Measurements from ENCODE around the gene NKIRAS1.

The NKIRAS1 gene

DNA sequence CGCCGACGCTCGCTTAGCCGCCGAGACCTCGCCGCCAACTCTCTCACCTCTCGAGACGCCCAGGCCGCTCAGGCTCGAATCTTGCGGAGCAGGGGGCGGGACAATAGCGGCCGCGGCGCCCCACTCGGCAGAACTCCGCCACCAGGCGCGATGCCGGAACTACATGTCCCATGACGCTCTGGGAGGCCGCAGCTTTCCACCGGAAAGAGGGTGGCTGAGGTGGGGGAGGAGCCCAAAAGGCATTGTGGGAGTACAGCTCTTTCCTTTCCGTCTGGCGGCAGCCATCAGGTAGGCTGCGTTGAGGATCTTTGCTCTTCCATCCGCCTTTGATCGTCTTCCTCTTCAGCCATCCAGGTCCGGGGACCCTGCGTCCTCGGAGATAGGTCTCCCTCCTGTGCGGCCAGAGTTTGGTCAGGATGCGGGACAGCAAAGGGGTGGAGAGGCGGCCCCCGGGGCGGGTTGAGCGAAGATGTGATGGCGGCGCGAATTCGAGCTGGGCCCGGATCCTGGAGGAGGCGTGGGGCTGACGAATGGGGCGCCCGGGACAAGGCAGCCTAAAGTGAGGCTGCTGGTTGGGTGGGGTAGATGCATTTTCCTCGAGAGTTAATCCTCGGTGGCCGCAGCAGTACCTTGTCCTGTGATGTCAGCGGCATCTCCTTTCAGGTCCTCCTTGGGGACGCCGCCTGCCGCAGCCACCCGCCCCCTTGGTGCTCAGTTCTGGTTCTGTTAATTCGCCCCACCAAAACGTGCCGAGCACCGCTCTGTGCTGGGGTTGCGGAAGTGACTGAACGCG is at the start of gene NKIRAS1, which contains the start of gene RPL15 (continued):
- TF ChIP-seq, protein P1, sequence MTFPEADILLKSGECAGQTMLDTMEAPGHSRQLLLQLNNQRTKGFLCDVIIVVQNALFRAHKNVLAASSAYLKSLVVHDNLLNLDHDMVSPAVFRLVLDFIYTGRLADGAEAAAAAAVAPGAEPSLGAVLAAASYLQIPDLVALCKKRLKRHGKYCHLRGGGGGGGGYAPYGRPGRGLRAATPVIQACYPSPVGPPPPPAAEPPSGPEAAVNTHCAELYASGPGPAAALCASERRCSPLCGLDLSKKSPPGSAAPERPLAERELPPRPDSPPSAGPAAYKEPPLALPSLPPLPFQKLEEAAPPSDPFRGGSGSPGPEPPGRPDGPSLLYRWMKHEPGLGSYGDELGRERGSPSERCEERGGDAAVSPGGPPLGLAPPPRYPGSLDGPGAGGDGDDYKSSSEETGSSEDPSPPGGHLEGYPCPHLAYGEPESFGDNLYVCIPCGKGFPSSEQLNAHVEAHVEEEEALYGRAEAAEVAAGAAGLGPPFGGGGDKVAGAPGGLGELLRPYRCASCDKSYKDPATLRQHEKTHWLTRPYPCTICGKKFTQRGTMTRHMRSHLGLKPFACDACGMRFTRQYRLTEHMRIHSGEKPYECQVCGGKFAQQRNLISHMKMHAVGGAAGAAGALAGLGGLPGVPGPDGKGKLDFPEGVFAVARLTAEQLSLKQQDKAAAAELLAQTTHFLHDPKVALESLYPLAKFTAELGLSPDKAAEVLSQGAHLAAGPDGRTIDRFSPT (tag by site-specific recombination; IDR thresholded peaks at IDR 0.05): no peak
- TF ChIP-seq MEIS1 (CRISPR knock-in tag; IDR thresholded peaks at IDR 0.05; ENCODE audit: borderline replicate concordance): no peak
- TF ChIP-seq GFI1B (tag by site-specific recombination; IDR thresholded peaks at IDR 0.05): peak; percentile 68; the same call in 1 of the 2 replicates
- no peak; the same call in none of the 2 replicates for TF ChIP-seq ZNF623 (tag by site-specific recombination; IDR thresholded peaks at IDR 0.05)
- TF ChIP-seq HOXC10 (CRISPR knock-in tag; IDR thresholded peaks at IDR 0.05): no peak
- TF ChIP-seq WT1 (tag by site-specific recombination; IDR thresholded peaks at IDR 0.05): peak; percentile 66

DNA sequence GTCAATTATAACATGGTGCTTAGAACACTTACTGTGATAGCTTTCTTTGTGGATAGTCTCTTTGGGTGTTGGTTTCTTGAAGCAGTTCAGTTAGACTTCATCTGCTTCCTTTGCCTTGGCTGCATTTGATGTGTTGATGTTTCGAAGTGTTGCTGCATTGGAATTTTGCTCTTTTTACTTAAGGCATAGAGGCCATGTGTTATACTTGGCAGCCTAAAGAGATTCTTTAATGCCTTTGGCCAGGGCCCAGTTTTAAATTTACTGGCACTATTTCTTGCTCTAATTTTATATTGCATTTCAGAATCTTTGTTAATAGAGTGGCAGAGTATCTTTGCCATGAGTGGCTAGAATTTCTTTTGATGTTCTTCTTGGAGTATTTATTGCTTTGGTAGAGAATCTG is 49.5 kb upstream of the NKIRAS1 start:
- TF ChIP-seq FEZF1 (tag by site-specific recombination; IDR thresholded peaks at IDR 0.05): 0 out of 2 replicates have a peak, but pooled peaks have one; percentile 32
- TF ChIP-seq, protein P2, sequence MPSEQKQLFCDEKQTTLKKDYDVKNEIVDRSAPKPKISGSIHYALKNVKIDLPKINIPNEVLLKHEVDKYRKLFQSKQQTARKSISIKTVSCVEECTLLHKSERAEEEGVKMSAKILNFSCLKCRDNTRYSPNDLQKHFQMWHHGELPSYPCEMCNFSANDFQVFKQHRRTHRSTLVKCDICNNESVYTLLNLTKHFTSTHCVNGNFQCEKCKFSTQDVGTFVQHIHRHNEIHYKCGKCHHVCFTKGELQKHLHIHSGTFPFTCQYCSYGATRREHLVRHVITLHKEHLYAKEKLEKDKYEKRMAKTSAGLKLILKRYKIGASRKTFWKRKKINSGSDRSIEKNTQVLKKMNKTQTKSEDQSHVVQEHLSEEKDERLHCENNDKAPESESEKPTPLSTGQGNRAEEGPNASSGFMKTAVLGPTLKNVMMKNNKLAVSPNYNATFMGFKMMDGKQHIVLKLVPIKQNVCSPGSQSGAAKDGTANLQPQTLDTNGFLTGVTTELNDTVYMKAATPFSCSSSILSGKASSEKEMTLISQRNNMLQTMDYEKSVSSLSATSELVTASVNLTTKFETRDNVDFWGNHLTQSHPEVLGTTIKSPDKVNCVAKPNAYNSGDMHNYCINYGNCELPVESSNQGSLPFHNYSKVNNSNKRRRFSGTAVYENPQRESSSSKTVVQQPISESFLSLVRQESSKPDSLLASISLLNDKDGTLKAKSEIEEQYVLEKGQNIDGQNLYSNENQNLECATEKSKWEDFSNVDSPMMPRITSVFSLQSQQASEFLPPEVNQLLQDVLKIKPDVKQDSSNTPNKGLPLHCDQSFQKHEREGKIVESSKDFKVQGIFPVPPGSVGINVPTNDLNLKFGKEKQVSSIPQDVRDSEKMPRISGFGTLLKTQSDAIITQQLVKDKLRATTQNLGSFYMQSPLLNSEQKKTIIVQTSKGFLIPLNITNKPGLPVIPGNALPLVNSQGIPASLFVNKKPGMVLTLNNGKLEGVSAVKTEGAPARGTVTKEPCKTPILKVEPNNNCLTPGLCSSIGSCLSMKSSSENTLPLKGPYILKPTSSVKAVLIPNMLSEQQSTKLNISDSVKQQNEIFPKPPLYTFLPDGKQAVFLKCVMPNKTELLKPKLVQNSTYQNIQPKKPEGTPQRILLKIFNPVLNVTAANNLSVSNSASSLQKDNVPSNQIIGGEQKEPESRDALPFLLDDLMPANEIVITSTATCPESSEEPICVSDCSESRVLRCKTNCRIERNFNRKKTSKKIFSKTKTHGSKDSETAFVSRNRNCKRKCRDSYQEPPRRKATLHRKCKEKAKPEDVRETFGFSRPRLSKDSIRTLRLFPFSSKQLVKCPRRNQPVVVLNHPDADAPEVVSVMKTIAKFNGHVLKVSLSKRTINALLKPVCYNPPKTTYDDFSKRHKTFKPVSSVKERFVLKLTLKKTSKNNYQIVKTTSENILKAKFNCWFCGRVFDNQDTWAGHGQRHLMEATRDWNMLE (tag by site-specific recombination; conservative IDR thresholded peaks at IDR 0.05; ENCODE audit: low read depth): no peak
- Histone ChIP-seq H3K36me3 (ENCODE audit: control insufficient read depth in 2 of 2, insufficient read depth in 1 of 2, low read length in 2 of 2) (peaks cover 29 to 62% of the 10 kb centered on the region in 2 experiments; a peak in 2 of 3 replicates), H3K9me3 (ENCODE audit: control insufficient read depth, insufficient read depth, low read depth, low read length) (no peaks in the 10 kb centered on the region), H3K27ac (ENCODE audit: extremely low read depth, low read depth, low read length) (no peak overlapping the region), H3K4me3 (ENCODE audit: low read depth, low read length) (no peak overlapping the region), H3K4me1 (ENCODE audit: control insufficient read depth, insufficient read depth, low read length) (peaks cover 3% of the 10 kb centered on the region)
- ChIA-PET POLR2A (interaction anchor here (1.2 kb wide), 1 partner anchor 49 kb away, joined by 3 read pairs; the partner anchor contains the start of genes NKIRAS1 and RPL15), CTCF (interaction anchor here (1.1 kb wide), 1 partner anchor 19 kb away, joined by 6 read pairs; no protein-coding TSS in a partner anchor)

DNA sequence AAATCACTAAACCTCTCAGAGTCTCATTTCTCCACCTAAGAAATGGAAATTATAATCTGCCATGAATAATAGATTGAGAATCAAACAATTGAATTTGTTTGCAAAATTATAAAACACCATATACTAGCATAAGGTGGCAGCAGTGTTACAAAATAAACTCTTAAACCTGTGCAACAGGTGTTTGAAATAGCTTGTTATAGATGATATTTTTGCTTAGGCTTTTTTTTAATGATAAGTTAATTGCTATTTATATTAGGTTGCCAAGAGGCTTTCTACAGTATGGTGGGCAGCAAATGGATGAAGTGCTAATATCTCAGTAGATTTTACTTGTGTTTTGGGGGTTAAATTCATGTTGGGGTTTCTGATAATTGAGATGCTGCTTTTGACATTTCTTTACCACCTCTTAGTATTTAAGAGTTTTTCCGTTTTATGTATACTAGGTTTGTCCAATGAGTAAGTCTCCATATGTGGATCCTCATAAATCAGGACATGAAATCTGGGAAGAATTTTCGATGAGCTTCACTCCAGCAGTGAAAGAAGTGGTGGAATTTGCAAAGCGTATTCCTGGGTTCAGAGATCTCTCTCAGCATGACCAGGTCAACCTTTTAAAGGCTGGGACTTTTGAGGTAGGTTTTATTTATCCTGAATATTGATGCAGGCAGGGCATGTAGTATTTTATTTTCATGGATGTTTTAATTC is 47.9 kb upstream of the NKIRAS1 start:
- H3K36me3 ChIP-seq (ENCODE audit: control insufficient read depth in 2 of 2, insufficient read depth in 1 of 2, low read length in 2 of 2): peaks cover 27 to 63% of the 10 kb centered on the region in 2 experiments; a peak in 2 of 3 replicates
- TF ChIP-seq ZNF473 (tag by site-specific recombination; IDR thresholded peaks at IDR 0.05) (no peak), PRDM1 (tag by site-specific recombination; IDR thresholded peaks at IDR 0.05) (no peak), ZNF658 (tag by site-specific recombination; IDR thresholded peaks at IDR 0.05) (no peak), SCRT2 (tag by site-specific recombination; IDR thresholded peaks at IDR 0.05) (peak; percentile 93), HOXD13 (CRISPR knock-in tag; IDR thresholded peaks at IDR 0.05; ENCODE audit: borderline replicate concordance) (no peak), SCRT1 (tag by site-specific recombination; IDR thresholded peaks at IDR 0.05; ENCODE audit: borderline replicate concordance) (peak; percentile 59; the same call in 1 of the 2 replicates)
- TF ChIP-seq, protein P3, sequence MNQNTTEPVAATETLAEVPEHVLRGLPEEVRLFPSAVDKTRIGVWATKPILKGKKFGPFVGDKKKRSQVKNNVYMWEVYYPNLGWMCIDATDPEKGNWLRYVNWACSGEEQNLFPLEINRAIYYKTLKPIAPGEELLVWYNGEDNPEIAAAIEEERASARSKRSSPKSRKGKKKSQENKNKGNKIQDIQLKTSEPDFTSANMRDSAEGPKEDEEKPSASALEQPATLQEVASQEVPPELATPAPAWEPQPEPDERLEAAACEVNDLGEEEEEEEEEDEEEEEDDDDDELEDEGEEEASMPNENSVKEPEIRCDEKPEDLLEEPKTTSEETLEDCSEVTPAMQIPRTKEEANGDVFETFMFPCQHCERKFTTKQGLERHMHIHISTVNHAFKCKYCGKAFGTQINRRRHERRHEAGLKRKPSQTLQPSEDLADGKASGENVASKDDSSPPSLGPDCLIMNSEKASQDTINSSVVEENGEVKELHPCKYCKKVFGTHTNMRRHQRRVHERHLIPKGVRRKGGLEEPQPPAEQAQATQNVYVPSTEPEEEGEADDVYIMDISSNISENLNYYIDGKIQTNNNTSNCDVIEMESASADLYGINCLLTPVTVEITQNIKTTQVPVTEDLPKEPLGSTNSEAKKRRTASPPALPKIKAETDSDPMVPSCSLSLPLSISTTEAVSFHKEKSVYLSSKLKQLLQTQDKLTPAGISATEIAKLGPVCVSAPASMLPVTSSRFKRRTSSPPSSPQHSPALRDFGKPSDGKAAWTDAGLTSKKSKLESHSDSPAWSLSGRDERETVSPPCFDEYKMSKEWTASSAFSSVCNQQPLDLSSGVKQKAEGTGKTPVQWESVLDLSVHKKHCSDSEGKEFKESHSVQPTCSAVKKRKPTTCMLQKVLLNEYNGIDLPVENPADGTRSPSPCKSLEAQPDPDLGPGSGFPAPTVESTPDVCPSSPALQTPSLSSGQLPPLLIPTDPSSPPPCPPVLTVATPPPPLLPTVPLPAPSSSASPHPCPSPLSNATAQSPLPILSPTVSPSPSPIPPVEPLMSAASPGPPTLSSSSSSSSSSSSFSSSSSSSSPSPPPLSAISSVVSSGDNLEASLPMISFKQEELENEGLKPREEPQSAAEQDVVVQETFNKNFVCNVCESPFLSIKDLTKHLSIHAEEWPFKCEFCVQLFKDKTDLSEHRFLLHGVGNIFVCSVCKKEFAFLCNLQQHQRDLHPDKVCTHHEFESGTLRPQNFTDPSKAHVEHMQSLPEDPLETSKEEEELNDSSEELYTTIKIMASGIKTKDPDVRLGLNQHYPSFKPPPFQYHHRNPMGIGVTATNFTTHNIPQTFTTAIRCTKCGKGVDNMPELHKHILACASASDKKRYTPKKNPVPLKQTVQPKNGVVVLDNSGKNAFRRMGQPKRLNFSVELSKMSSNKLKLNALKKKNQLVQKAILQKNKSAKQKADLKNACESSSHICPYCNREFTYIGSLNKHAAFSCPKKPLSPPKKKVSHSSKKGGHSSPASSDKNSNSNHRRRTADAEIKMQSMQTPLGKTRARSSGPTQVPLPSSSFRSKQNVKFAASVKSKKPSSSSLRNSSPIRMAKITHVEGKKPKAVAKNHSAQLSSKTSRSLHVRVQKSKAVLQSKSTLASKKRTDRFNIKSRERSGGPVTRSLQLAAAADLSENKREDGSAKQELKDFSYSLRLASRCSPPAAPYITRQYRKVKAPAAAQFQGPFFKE (tag by site-specific recombination; IDR thresholded peaks at IDR 0.05; ENCODE audit: borderline replicate concordance): no peak
- POLR2A ChIA-PET: no interaction called here
- peaks cover 3% of the 10 kb centered on the region for H3K4me1 ChIP-seq (ENCODE audit: control insufficient read depth, insufficient read depth, low read length)
- no peak overlapping the region for H3K4me3 ChIP-seq (ENCODE audit: low read depth, low read length)
- no peaks in the 10 kb centered on the region for H3K9me3 ChIP-seq (ENCODE audit: control insufficient read depth, insufficient read depth, low read depth, low read length)
- H3K27ac ChIP-seq (ENCODE audit: extremely low read depth, low read depth, low read length): no peak overlapping the region
- CTCF ChIA-PET: no interaction called here
